Measurements from ENCODE around the gene TBC1D7.

TBC1D7 gene

DNA sequence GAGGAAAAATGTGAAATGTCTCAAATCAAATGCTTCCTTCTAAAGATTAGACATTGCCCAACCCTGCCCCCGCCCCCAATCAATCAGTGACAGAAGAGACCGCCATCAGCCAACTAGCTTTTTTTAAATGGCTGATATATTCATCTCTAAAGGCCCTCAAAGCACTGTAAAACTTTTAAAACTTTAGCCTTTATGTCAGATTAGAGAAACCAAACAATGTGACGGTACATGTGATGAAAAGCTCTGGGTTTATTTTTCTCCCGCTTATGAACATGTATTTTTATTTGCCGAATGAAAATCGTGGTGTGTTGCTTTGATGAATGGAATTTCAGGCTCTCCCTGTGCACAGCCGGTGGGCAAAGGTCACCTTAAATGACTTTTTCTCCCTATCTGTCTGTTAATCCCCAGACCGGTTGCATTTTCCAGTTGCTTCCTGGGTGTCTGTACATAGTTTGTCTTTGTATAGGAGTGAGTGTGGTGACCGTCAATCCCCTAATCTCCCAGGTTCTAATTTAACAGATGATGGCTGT, 38.5 kb downstream of the TBC1D7 start:
- no peak for DNase-seq

DNA sequence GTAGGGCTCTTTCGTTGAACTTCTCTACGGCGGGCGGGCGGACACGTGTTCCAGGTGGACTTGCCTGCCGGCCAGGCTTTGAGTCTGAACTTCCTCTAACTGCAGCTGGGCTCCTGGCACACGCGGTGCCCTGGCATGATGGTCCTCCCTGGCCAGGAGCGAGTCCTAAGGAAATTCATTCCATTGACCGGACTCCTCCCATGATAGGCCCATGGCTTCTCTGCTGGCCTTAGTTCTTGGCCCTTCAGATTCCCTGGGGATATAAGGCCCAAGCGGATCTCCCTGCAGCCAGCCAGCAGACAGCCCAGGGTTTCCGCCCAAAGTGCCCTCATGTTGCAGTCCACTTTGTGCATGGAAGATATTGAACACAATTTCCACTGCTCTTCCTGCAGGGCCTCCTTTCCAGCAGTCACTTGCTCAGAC, 39.4 kb downstream of the TBC1D7 start:
- DNase-seq, result no peak

DNA sequence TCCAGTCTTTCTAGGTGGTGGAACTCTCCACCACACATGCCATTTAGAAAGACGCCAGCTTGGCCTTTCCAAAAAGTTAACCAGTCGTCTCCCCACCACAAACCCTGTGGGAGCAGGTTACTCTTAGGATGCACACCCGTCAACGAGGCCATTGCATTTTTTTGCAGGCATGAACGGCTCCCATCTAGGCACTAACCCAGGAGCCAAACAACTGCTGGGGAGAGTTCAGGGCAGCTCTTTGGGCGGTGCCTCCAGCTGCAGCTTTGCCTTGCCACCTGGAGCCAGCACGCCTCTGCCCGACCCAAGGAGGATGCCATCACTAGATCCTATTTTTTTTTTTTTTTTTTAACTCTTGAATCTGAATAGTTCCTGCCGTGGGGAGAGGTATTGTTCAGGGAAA, 39.9 kb downstream of the TBC1D7 start:
- DNase-seq, result no peak

DNA sequence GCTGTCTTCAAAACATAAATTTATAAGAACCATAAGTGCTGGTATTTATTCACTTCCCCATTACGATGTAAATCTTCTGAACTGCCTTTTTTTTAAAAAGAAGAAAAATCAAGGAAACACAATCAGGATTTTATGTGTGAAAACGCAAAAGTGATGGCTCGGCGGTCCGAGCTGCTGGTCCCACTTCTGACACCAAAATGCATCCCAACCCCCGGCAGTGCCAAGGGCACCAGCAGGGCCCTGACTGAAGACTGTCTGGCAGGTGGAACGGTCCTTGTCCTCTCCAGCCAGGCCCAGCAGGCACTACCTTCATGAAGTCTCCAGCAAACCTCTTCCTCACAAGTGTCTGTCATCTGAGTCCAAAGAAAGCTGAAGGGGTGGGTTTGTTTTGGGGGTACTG, 41.2 kb downstream of the TBC1D7 start:
- no peak for DNase-seq

DNA sequence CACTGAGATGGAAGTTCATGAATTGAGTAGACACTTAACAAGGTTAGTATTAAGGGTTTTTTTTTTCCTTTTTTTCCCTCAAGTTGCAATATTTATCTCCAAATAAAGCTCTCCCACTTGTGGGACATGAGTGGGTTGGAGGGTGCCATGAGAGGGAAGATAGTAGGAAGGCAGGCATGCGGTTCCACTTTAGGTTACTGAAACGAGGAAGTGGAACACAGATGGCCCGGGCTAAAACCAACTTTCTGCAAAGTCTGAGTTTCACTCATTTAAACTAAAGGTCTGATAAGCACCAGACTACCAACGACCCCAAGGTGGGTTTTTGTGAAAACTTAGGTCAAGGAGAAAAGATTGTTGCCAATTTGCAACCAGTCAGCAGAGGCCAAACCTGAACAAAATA, 42.2 kb downstream of the TBC1D7 start:
- DNase-seq, result no peak

DNA sequence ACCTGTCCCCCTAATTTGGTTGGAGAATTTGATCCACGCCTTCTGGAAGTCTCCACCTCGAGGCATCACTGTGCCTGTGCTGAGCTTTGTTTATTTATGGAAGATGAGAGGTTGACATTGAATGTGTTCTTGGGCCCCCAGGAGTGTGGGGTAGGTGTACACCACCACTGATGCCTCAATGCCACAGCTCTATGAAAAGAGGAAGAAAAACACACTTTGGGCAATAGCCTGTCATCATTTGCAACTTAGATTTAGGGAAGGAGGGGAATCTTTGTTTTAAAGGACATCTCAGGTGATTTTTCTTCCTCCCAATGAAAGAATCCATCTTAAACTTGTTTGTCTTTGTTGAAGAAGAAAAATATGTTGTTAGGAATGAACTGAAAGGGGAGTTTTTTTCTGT, 42.6 kb downstream of the TBC1D7 start:
- DNase-seq, result no peak

DNA sequence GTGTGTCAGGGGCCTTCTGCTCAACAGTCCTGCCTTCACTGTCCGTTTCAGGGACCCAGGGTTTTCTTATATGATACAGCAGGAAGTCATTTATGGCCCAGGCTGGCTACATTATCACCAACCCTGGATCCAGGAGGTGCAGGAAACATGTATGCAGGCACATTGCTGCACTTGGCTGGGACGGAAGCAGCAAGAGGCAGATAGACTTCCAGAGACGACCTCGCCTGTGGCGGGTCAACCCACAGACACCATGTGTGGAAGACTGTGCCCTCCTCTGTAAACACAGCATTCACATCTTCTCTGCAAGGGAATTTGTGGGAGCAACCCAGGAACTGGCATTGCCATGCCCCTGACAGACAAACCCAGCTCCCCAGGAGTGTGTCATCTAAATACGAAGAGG, 43.7 kb downstream of the TBC1D7 start:
- DNase-seq, result no peak

DNA sequence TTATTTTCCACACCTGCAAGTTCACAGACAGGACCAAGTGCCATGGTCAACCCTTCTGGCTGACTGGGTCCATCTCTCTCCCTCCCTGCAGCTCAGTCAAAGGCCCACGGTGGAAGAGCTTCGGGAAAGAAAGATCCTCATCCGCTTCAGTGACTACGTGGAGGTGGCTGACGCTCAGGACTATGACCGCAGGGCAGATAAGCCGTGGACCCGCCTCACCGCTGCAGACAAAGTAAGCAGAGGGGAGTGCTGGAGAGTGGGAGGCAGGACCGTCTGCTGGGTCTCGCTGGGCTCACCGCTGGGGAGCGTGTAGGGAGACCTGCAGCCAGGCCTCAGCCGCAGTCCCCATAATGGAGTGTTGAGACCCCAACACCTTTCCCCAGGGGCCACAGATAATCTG, 45.0 kb downstream of the TBC1D7 start:
- DNase-seq, result no peak

DNA sequence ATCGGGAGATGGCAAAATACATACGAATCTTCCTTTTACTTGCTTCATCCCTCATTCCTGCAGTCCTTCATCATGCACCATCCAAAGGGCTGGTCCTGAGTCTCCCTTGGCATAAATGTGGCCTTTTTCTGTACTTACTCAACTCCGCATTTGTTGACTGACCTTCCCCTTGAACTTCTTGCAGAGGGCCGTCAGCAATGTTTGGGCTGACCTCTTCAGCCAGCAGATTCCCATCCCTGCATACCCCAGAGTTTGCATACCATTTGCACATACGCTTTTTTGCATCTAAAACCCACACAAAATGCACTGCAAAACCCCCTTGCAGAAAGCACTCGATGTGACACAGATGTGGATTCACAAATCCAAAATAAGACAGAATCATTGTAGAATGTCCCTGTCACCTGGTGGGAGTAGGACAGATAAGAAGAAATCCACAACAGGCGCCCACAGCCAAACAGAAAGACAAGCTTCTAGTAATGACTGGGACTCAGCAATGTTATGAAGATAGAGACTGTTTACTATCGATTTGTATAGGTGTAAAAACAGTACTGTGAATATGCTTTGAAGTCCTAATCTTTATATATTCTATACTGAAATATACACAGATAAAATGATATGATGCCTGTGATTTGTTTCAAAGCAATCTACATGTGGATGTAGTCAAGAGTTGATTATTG, 45.8 kb downstream of the TBC1D7 start:
- DNase-seq, result no peak

DNA sequence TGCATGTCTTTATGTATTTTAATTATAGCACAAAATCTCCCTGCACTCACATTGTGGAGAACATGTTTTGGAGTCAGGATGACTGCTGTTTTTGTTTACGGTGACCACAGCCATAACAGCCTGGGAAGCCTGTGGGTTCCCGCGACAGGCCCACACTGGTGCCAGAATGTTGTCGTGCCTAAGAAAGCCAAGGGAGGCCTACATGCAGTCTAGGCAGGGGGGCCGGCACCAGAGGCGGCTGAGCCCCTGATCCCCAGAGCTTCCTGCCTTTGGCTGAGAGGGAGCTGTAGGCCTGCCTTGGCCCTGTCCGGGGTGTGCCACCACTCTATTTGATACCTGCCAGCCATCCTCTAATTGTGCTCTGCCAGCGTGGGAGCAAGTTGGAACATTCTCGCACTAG, 46.7 kb downstream of the TBC1D7 start:
- DNase-seq, result no peak

DNA sequence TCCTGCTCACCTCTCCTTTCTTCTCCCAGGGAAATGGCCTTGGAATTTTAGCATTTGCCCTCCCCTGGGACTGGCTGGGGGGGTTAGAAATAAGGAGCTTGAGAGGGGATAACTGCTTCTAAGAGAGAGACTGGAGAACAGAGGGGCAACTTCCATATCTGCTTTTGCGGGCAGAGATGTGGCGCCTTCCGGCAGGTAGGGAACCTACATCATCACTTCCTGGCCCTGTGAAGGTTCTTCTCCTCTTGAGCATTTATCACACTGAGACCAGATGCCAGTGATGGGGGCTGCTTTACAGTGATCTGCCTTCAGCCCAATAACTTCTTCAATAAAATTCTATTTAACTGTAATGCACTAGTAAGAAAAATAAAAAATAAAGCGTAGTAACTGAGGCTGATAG, 48.1 kb downstream of the TBC1D7 start:
- no peak for DNase-seq

DNA sequence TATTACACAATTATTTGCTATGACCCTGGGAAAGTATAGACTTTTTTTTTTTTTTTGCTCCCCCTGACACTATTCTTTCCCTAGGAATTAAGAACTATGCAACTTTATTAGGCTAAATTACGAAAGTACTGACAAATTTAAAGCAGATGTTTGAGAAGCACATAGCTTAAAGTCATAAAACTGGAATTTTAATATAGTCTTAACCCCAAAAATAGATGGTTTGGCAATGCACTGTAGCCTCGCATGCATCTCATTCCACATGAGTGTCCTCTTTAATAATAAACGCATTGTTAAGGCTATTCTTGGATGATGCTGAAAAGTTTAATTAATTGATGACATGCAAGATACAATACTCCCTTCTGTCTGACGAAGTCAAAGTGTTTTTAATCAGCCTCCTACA, 49.3 kb downstream of the TBC1D7 start:
- no peak for DNase-seq

DNA sequence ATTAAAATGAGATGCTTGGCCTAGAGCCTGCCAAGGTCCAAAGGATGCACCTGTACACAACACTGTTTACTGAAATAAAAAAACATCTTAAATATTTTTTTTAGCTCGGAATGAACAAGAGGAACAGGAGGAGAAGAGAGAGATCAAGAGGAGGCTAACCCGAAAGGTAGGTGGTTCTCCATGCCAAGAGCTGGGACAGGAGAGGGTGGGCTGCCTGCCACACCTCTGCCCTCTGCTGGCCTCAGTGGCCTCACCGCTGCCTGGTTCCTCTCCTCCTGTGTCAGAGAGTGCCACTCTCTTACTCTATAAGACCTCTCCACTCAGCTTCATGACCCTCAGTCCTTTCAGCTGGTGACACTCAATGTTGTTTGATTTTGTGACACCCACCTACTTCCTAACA, 50.2 kb downstream of the TBC1D7 start:
- DNase-seq, result no peak

DNA sequence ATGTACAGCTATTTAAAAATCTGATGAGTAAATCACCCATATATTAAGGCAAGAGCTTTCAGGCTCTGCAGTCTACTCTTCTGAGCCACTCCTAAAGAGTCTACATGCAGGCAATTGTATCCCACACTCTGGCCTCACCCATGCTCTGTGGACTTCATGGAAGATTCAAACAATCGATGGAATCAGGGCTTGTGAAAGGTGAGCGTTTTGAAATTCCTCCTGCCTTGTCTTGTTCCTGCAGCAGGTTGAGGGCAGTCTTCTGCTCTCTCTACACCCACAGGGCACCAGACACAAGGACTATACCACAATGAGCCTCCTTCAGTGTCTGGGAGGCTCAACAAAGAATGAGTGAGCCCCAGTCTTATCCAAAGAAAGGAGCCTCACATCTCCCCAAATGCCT, 51.1 kb downstream of the TBC1D7 start:
- no peak for DNase-seq

DNA sequence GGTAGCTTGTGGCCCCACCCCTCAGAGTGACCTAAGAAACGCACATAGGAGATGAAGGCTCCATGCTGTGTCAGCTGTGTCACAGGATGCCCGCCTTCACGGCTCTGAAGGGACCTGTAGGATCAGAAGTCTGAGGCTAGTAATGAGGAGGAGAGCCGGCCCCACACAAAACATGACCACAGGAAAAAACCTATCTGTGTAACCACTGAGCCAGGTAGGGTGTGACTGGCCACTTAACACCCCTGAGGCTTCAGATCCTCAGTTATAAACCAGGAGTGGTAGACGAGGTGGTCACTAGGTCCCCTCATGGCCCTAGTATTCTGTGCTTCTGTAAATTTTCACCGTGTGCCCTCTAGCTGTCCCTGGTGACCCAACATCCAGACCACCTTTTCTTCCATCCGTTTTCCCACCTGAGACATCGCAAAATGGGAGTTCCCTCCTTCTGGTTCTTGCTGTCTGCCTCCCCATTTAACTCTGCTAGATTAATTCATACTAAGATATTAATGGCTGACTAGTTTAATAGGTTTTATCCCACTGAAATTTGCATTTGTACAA, 52.8 kb downstream of the TBC1D7 start:
- no peak for DNase-seq

DNA sequence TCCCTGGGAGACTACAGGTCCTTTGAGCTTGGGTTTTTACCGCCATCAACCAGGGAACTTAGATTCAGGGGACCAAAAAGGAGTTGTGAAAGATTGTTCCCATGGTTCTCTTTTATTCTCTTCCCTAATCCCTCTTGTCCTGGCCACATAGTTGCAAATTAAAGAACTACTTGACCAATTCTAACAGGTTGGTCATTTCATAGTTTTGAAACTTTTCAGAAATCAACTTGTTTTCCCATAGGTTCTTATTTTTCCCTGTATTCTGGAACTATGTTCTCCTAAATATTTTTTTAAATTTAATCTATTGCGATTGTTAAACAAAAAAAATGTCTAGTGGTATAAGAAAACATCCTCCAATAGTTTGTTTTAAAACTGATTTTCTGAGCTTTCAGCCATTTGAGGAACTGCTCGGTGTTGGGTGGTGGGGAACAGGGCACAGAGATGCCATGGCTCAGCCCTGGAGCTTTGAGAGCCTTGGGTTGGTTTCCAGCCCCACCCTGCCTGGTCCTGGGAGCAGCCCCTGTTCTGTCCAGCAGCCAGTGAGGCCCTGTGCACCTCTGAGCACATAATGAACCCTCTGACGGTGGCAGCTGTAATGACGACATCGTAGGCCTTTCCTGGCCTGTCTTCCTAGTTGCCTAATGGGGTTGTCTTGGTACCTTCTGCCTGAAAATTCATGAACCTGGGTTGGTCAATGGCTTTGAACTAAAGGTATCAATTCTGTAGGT, 53.5 kb downstream of the TBC1D7 start:
- DNase-seq, result no peak

DNA sequence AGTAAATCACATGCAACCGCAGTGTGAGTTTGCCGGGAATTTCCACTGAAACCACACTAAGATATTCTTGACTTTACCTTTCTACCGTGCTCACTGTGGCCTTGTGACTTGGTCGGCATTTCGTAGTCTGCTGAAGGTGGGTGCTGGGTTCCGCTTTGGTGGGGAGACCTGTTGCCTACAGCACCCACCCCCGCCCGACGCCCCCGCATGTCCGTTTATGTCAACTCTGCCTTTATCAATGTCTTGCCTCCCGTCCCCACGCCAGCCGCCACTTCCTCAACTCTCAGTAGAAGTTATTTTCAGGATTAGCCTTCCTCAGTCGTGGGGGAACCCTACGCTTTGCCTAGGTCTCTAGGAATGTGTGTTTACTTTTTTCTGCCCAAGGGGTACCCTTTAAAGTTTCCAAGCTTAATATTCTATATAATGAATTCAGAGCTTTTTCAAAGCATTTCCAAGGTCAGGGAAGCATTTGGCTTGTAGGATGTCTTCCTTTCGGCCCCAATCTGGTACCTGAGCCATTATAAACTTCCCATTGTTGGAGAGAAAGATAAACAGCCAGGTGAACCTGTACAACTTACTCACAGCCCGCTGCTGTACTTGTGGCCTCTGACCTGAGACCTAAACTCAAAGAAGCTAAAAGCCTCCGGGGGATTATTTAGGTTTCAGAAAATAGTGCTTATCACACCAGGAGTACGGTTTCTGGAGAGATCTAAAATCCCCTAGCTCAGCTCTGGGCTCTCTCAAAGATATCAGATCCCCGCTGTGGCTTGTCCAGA, 54.2 kb downstream of the TBC1D7 start:
- DNase-seq, result no peak

DNA sequence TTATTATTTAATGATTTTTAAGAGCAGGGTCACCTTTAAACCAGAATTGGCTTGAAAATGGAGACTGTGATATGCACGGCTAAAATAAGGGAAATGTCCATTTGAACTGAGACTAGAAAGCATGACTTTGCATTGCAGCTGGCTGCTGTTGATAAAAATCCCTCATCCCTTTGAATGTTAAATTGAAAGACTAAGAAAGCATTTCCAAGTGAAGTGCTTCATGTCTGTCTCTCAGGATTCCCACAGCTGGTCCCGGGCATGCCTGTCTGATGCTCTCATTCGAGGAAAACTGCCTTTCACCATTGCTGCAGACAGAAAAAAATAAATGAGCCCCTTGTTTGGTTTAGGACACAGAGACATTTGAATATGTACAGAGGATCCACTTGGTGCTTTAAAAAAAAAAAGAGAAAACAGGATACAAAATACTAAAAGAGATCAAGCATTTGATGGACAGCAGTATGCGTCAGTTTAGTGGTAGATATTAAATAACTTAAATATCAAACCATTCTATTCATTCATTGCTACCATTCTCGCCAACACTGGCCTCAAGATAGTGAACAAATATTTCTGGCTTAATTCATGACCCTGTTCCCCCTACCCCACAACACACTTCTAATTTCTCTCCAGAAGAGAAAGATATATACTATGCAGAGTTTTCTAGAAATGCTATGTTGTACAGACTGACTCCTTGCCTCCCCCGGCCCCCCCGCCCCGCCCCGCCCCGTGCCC, 55.0 kb downstream of the TBC1D7 start:
- DNase-seq, result no peak

DNA sequence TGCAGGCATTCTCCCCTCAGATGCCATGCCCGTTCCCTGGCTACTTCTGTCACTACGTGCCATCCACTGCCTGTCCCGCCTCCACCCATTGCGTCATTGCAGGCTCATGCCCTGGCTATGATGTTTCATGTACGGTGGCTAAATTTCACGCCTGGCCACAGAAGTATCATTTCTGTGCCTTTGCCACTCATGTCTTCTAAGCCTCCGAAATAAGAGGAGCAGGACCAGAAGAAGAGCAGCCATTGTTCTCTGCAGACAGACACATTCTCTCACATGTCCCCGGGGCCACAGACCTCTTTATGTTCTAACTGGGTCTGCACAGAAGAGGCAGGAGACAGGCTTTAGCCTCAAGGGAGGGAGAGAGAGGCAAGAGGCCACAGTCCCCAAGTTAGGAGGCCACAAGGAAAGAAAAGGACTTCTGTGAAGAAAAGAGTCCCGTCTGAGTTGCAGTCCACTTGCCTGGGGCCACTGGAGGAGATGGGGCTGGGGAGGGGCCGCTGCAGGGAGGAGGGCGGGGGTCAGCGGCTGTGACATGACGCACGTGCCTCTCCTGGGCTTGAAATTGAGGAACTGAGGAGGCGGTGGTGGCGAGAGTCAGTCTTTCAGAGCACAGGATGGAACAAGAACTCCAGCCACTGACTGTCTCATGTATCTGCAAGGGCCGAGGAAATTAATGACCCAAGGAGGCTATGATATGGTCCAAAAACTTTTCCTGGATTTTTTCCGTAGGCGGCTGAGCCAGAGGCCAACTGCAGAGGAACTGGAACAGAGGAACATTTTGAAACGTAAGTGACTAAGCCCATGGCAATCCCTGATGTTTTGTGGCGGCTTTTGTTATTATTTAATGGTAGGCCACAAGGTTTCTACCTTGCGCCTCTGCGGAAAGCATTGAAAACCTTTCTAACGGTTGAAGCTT, 55.9 kb downstream of the TBC1D7 start:
- DNase-seq, result no peak

DNA sequence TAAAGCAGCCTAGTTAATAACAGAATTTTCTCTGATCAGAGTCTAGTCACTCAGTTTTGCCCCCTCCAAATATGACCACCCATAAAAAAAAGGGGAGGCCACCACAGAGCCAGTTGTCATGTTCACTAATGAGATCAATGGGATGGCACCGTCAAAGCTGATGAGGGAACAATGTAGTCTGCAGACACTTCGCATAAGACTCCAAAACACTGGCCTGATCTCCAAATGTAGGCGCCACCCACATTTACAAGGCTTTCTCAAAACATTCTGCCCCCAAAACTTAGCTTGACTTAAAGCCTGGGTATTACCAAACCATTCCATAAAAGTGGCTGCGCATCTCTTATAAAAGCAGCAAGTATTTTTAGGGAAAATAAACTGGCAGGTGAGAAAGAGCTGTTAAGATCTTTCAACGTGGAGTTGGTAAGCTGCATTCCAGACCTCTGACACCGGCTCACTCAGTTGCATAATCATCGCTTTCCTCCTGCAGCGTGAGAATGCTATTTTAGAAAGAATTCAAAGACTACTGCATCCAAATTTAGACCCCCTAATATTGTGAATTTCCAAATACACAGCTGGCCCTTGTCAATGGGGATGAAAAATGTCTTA, 59.3 kb downstream of the TBC1D7 start:
- no peak for DNase-seq

DNA sequence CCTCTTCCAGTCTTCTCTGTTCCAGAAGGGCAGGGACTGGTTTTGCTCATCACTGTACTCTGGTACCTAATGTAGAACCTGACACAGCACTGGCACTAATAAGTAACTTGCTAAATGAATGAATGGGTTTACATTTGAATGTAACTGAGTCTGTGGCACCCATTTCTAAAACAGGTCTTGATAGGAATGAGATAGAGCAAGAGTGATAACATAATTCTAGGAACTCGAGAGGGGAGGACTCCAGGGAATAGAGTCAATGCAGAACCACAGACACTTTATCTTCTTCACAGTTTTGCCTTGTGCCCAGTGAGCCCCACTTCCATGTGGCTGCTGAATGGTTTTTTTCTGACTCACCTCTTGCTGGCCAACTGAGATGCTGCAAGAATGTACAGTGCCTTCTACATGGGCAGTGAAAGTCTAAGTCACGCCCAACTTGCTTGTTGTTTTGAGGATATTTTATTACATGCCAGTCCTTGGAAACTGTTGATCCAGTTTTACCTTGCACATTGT, 61.1 kb downstream of the TBC1D7 start:
- no peak for DNase-seq

All from NCI-H2029 treated with DMSO at 0.1 percent for 48 hours (cell line).